Measurements from ENCODE around the gene CFAP65.

The CFAP65 gene

DNA sequence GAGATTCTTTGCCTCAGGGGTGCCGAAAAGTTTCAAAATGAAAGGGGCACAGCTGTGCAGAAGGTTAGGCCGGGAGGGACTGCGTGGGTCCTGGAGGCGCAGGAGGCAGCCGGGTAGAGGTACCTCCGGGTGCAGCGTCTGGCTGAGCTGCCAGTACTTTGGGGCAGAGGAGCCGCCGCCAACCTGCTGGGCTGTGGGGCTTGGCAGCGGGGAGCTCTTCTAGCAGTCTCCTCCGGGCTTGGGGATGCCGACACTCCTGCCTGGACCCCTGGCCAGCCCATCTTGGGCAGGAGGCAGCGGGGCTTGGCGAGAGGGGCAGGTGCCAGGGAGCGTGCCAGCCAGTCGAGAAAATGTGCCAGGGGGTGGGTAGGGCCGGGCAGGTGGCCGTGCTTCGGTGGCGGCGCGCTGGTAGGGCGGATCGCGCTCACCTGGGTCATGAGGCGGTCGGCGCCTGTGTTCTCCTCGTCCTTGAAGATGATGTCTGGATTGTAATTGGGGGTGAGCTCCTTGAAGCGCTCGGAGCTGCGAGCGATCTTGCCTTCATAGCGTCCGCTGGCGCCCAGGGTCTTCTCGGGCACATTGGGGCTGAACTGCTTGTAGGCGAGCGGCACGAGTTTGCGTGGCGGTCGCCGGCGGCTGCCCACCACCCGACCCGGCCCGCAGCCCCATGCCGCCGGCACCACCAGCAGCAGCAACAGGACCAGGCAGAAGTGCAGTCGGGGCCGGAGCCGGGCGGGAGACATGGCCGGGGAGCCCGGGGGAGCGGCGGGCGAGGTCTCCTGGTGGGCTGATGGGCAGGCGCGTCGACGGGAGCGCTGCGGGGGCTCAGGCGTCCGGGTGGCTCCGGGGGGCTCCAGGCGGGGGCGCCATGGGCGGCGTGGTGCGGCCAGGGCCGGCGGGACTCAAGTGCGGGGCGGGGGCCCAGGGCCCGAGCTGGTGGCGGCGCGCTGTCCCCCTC is 18.7 kb upstream of the CFAP65 start:
- TF ChIP-seq, protein P1, sequence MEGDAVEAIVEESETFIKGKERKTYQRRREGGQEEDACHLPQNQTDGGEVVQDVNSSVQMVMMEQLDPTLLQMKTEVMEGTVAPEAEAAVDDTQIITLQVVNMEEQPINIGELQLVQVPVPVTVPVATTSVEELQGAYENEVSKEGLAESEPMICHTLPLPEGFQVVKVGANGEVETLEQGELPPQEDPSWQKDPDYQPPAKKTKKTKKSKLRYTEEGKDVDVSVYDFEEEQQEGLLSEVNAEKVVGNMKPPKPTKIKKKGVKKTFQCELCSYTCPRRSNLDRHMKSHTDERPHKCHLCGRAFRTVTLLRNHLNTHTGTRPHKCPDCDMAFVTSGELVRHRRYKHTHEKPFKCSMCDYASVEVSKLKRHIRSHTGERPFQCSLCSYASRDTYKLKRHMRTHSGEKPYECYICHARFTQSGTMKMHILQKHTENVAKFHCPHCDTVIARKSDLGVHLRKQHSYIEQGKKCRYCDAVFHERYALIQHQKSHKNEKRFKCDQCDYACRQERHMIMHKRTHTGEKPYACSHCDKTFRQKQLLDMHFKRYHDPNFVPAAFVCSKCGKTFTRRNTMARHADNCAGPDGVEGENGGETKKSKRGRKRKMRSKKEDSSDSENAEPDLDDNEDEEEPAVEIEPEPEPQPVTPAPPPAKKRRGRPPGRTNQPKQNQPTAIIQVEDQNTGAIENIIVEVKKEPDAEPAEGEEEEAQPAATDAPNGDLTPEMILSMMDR (IDR thresholded peaks at IDR 0.05; ENCODE audit: borderline replicate concordance, insufficient read depth, low read depth, low read length): no peak
- no peak overlapping the region for H3K4me3 ChIP-seq (ENCODE audit: low read depth, low read length)

DNA sequence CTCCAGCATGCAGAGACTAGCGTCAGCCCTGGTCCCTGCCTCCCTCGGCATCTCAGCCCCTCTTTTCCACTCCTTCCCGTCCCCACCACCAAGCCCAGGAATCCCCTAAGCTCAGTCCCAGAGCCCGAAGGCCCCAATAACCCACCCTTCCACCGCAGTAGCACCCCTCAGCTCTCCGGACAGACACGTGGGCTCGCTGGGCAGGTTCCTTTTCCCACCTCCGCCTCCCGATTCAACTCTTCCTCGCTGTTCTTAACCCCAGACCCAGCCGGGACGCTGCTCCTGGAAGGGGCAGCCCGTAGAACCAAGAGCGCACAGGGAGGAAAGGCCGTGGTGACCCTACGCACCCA is 18.0 kb upstream of the CFAP65 start:
- H3K4me3 ChIP-seq (ENCODE audit: low read depth, low read length): no peak overlapping the region
- TF ChIP-seq, protein P1 (IDR thresholded peaks at IDR 0.05; ENCODE audit: borderline replicate concordance, insufficient read depth, low read depth, low read length): no peak

DNA sequence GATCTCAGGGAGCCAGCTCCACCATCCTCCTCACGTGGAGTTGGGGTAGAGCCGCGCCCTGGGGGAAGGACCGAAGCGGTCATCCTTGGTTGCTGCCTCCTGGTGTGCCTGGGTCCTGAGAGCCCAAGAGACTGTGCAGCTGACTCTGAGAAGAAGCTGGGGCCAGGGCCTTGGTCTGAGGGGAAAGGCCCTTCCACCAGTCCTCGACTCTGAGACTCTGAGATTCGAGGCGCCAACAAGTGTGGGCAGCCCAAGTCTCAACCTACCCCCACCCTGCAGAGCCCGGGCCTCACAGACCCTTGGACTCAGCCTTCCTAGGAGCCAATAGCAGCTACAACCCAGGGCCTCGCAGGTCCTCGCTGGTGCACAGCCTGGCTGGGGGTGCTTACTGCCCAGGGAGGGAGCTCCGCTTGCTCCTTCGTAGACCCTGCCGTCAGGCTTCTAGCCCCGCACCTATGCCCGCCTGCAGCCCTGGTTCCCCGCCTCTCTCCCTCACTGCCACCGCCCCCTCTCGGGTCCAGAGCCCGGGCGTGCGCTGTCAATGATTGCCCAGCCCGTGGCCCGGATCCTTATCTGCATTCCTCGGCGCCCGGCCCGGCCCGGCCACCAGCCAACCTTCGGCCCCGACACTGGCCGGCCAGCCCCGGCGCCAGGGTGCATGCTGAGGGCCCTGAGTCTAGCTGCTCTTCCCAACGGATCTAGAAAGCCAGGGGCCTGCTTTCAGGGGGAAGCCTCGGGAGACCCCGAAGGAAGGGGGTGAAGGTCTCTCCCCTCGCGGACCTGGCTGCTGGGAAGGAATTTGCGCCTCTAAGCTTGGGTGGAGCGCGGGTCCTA is 17.4 kb upstream of the CFAP65 start:
- no peak overlapping the region for H3K4me3 ChIP-seq (ENCODE audit: low read depth, low read length)
- TF ChIP-seq, protein P1 (IDR thresholded peaks at IDR 0.05; ENCODE audit: borderline replicate concordance, insufficient read depth, low read depth, low read length): no peak

DNA sequence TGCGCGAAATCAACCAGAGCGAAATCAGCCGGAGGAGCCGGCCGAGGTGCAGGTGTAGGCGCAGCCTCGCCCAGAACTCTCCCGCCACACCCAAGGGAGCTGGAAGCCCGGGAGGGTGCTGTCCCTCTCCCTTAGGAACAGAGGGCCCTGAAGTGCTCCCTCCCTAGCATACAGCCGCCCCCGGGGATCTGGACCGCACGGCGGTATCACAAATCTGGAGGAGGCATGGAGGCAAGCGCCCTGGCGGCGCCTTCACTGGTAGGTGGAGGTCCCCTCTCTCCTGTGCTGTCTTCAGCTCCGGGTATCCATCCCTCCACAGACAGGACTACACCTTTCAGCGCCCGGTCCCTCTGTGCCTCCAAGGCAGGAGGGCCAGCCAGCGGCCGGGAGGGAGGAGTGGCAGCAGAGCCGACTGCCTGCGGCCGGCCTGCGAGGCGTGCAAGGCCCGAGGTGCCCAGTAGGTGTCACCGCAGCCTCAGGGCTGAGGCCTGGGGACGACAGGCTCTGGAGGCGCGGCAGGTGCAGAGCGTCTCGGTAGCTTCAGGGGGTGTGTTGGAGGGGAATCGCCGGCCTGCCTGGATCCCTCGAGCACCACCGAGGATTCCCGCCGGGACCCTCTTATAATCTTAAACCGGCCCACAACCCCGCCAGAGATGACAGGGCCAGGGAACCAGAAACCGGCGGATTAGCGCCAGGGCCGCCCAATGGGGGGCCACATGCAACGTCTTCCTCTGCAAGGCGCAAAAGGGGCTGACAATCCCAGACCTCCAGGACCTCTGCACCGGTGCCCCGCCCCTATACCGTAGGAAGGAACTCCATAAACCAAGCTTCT is 16.6 kb upstream of the CFAP65 start:
- TF ChIP-seq, protein P1 (IDR thresholded peaks at IDR 0.05; ENCODE audit: borderline replicate concordance, insufficient read depth, low read depth, low read length): peak; percentile 99
- H3K4me3 ChIP-seq (ENCODE audit: low read depth, low read length): no peak overlapping the region

DNA sequence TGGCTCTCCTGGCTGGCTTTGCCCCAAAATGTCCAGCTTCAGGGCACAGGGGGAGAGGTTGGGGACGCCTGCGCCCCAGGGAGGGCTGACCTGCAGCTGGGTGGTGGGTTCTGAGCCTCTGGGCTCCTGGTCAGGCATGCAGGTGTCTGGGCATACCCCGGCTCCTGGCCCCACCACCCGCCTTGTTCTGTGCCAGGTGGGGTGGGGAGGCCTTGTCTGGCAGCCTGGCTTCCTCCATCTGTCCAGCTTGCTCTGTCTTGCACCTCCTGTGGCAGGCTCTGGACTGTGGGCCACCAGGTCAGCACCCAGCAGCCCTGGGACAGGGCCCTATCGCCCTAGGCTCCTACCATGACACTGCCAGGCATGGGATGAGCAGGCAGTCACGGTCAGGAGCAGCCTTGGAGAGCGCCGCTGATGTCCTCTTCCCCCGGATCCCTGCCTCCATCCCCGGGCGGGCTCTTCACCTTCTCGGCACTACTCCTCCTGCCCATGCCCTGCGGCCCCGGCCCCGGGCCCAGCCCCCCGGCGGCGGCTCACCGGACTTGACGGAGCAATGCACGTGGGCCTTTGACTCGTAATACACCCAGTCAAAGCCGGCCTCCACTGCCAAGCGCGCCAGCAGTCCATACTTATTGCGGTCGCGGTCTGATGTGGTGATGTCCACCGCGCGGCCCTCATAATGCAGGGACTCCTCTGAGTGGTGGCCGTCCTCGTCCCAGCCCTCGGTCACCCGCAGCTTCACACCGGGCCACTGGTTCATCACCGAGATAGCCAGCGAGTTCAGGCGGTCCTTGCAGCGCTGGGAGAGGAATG is 15.8 kb upstream of the CFAP65 start:
- TF ChIP-seq, protein P1 (IDR thresholded peaks at IDR 0.05; ENCODE audit: borderline replicate concordance, insufficient read depth, low read depth, low read length): no peak
- no peak overlapping the region for H3K4me3 ChIP-seq (ENCODE audit: low read depth, low read length)

All from GM12875 (cell line).